A549 (cell line): ENCODE data around the gene CERS6. TPM values are rescaled to one million over a fixed set of nuclear protein-coding genes. Genes with fewer than 3 reads are reported as not detected.
A peak's percentile ranks its signal among the peaks of the same experiment; 100 is the strongest.

Experiments
- ATAC-seq, 2 experiments: fragments of 200-7000 bp in 1 of 2; fragments of >200 bp in 1 of 2; cut with Nextera tagmentation in 1 of 2; cut with Tn5 transposase in 1 of 2; 3 replicates each; pipeline versions ENCODE4 v1.8.0 to v1.9.1; 2018 to 2020; ENCODE audit warnings: mild to moderate bottlenecking in 1 of 2, moderate library complexity in 1 of 2
- CTCF ChIA-PET: fragments of 300-600 bp; sonication (Branson Sonifier 250); formaldehyde crosslinking; extraction: SDS; loops from one replicate; lab custom pipeline; 2021; ENCODE audit warnings: antibody characterized with exemption, inconsistent platforms; lab: Yijun Ruan, JAX
- POLR2A ChIA-PET: fragments of 350-600 bp; formaldehyde crosslinking; extraction: SDS; loops from one replicate; lab custom pipeline; 2021; ENCODE audit warnings: antibody characterized with exemption, inconsistent platforms; lab: Yijun Ruan, JAX
- DNase-seq, 2 experiments: peaks; one replicate each; pipeline versions ENCODE4 v3.0.0 to v3.0.0-alpha.2; 2011 to 2016; ENCODE audit warnings: low read depth in 1 of 2, low spot score in 1 of 2
- FAIRE-seq: peaks from 2 replicates; lab custom pipeline; 2011; peaks lifted over from hg19 to GRCh38; lab: Jason Lieb, UNC
- H3K27ac ChIP-seq, 2 experiments: fragments of >200 bp; sonication (Bioruptor Twin); formaldehyde crosslinking; 3 replicates each; pipeline ENCODE4 v1.5.1; 2016 to 2017
- H3K4me1 ChIP-seq: fragments of >200 bp; sonication (Bioruptor Twin); formaldehyde crosslinking; 3 replicates; pipeline ENCODE4 v1.6.1; 2016
- H3K4me2 ChIP-seq: fragments of >200 bp; sonication (Bioruptor Twin); formaldehyde crosslinking; 3 replicates; pipeline ENCODE4 v1.6.1; 2016
- H3K4me3 ChIP-seq: fragments of >200 bp; sonication (Bioruptor Twin); formaldehyde crosslinking; 3 replicates; pipeline ENCODE4 v1.5.1; 2016
- H3K9me3 ChIP-seq: fragments of >200 bp; sonication (Bioruptor Twin); formaldehyde crosslinking; 3 replicates; pipeline ENCODE4 v1.6.1; 2016
- BCL3 ChIP-seq: fragments of >200 bp; sonication (Bioruptor Twin); formaldehyde crosslinking; IDR thresholded peaks from 3 replicates; pipeline ENCODE4 v1.6.1; 2016
- CBX2 ChIP-seq: fragments of 200-600 bp; sonication (generic); IDR thresholded peaks from 2 replicates; pipeline ENCODE4 v1.6.1; 2016; ENCODE audit warnings: low read depth, mild to moderate bottlenecking, borderline replicate concordance
- CHD2 ChIP-seq: fragments of 150-350 bp; IDR thresholded peaks from 2 replicates; pipeline ENCODE4 v1.6.1; 2014; ENCODE audit warnings: low read length; ENCODE audit not compliant: partially characterized antibody
- E2F6 ChIP-seq: IDR thresholded peaks from 2 replicates; pipeline ENCODE4 v1.6.1; 2012; ENCODE audit warnings: low read depth, borderline replicate concordance
- EP300 ChIP-seq, 2 experiments: fragments of >200 bp; sonication (Bioruptor Twin); formaldehyde crosslinking; IDR thresholded peaks; 2 replicates in 1 of 2; 3 replicates in 1 of 2; pipeline ENCODE4 v1.6.1; 2016 to 2017
- FOSL2 ChIP-seq, 2 experiments: fragments of 450-650 bp in 1 of 2; fragments of >200 bp in 1 of 2; sonication (Bioruptor Twin) in 1 of 2; formaldehyde crosslinking; IDR thresholded peaks; 2 replicates each; pipeline versions ENCODE4 v1.5.0 to v1.6.1; 2016 to 2020; ENCODE audit warnings: mild to moderate bottlenecking in 1 of 2, moderate library complexity in 1 of 2
- HES2 ChIP-seq: fragments of >200 bp; sonication (Bioruptor Twin); formaldehyde crosslinking; IDR thresholded peaks from 2 replicates; pipeline ENCODE4 v1.6.1; 2016
- HOXA7 ChIP-seq: fragments of 250-450 bp; sonication (Bioruptor Pico); IDR thresholded peaks from 2 replicates; pipeline ENCODE4 v1.5.0; 2020; ENCODE audit warnings: mild to moderate bottlenecking, moderate library complexity
- JUN ChIP-seq, 2 experiments: fragments of >200 bp; sonication (Bioruptor Twin); formaldehyde crosslinking; IDR thresholded peaks; 2 replicates in 1 of 2; 3 replicates in 1 of 2; pipeline ENCODE4 v1.6.1; 2016 to 2017
- KDM5A ChIP-seq: fragments of 200-600 bp; sonication (generic); IDR thresholded peaks from 2 replicates; pipeline ENCODE4 v1.6.1; 2016; ENCODE audit warnings: antibody characterized with exemption, mild to moderate bottlenecking
- MAFK ChIP-seq: fragments of 450-650 bp; IDR thresholded peaks from 2 replicates; pipeline ENCODE4 v1.6.1; 2014; ENCODE audit not compliant: partially characterized antibody
- MAZ ChIP-seq: fragments of 150-350 bp; IDR thresholded peaks from 2 replicates; pipeline ENCODE4 v1.6.1; 2014; ENCODE audit warnings: antibody characterized with exemption, low read depth, low read length, borderline replicate concordance
- NFE2L2 ChIP-seq: fragments of 150-350 bp; conservative IDR thresholded peaks from 2 replicates; pipeline ENCODE4 v1.6.1; 2014; ENCODE audit warnings: low read length
- NPAS2 ChIP-seq: fragments of 250-450 bp; sonication (Bioruptor Pico); IDR thresholded peaks from 2 replicates; pipeline ENCODE4 v1.8.0; 2022; ENCODE audit warnings: mild to moderate bottlenecking, moderate library complexity, borderline replicate concordance
- PBX3 ChIP-seq: IDR thresholded peaks from 2 replicates; pipeline ENCODE4 v1.6.1; 2012
- POLR2A ChIP-seq: IDR thresholded peaks from 2 replicates; pipeline ENCODE4 v1.6.1; 2012; ENCODE audit warnings: mild to moderate bottlenecking, low read length
- POLR2AphosphoS2 ChIP-seq: conservative IDR thresholded peaks from 2 replicates; pipeline ENCODE4 v1.6.1; 2012; ENCODE audit warnings: low read length, improper control_type of control experiment, inconsistent platforms
- RARB ChIP-seq: fragments of 250-450 bp; sonication (Bioruptor Pico); IDR thresholded peaks from 2 replicates; pipeline ENCODE4 v1.8.0; 2021; ENCODE audit warnings: mild to moderate bottlenecking, moderate library complexity
- SMC3 ChIP-seq: fragments of >200 bp; sonication (Bioruptor Twin); formaldehyde crosslinking; IDR thresholded peaks from 3 replicates; pipeline ENCODE4 v1.6.1; 2018; ENCODE audit warnings: inconsistent platforms
- TP53 ChIP-seq: fragments of 250-450 bp; sonication (Bioruptor Pico); IDR thresholded peaks from 2 replicates; pipeline ENCODE4 v1.5.0; 2021; ENCODE audit warnings: mild to moderate bottlenecking, moderate library complexity
- USF2 ChIP-seq: fragments of 450-650 bp; IDR thresholded peaks from 2 replicates; pipeline ENCODE4 v1.6.1; 2014; ENCODE audit warnings: antibody characterized with exemption
- ZFP36 ChIP-seq: fragments of 450-650 bp; IDR thresholded peaks from 2 replicates; pipeline ENCODE4 v1.6.1; 2014; ENCODE audit warnings: borderline replicate concordance; ENCODE audit not compliant: partially characterized antibody
- WGBS: methylation state at CpG from one replicate; pipeline ENCODE4 v1.1.6; 2017; ENCODE audit errors: missing lambda C conversion rate; 5-methylcytosine and 5-hydroxymethylcytosine counted together
- polyA plus RNA-seq, 4 experiments: library from polyadenylated mRNA; depleted of rRNA in 3 of 4; stranded (reverse); fragments of >200 nt; fragmentation: RNase III in 1 of 4; extraction: RNeasy Plus Mini Kit Qiagen cat#74134 plus additional on column Dnase treatment in 1 of 4; gene quantifications; 2 replicates in 3 of 4; 3 replicates in 1 of 4; pipeline ENCODE4 v1.2.3, GENCODE V29; 2011 to 2017

The CERS6 gene
- polyA plus RNA-seq, 2 of the 4 experiments (the other 2 are of a cell fraction), result 12.0 to 16.9 TPM

- CTCF ChIA-PET, result no interaction called here
- no peak for TF ChIP-seq KDM5A
- peak; percentile 52 for TF ChIP-seq MAFK
- TF ChIP-seq FOSL2 (IDR thresholded peaks at IDR 0.05), result no peak
- 0 out of 2 replicates have a peak, but pooled peaks have one; percentile 12 for TF ChIP-seq FOSL2 (CRISPR knock-in tag; IDR thresholded peaks at IDR 0.05)
- no peaks in the 10 kb centered on the region for H3K4me1 ChIP-seq
- POLR2A ChIA-PET, result no interaction called here
- DNase-seq (no peak), ATAC-seq (no peak), FAIRE-seq (no peak)
- H3K4me2 ChIP-seq, result no peak overlapping the region
- H3K27ac ChIP-seq, result no peak overlapping the region
- H3K4me3 ChIP-seq, result no peak overlapping the region
- H3K9me3 ChIP-seq, result no peaks in the 10 kb centered on the region
Observed at GRCh38 chr2:168719446-168719845, 263.4 kb downstream of the CERS6 start.

GRCh38 chr2:168722592-168722991, 266.5 kb downstream of the CERS6 start:
- CTCF ChIA-PET, result no interaction called here
- TF ChIP-seq USF2 (no peak), HES2 (no peak), FOSL2 (IDR thresholded peaks at IDR 0.05) (no peak), FOSL2 (CRISPR knock-in tag; IDR thresholded peaks at IDR 0.05) (no peak), TP53 (CRISPR knock-in tag) (no peak), NFE2L2 (no peak), JUN (IDR thresholded peaks at IDR 0.05) (no peak), E2F6 (no peak), CBX2 (no peak)
- H3K9me3 ChIP-seq, result no peaks in the 10 kb centered on the region
- WGBS, result 42% methylated on average over 2 of the region's 2 CpGs
- POLR2A ChIA-PET, result no interaction called here
- H3K4me1 ChIP-seq, result no peaks in the 10 kb centered on the region
- no peak overlapping the region for H3K27ac ChIP-seq
- ATAC-seq (no peak), FAIRE-seq (no peak), DNase-seq (no peak)
- no peak overlapping the region for H3K4me2 ChIP-seq
- no peak overlapping the region for H3K4me3 ChIP-seq

GRCh38 chr2:168723275-168723899, 267.3 kb downstream of the CERS6 start:
- DNase-seq, result no peak
- no peak for ATAC-seq
- no peaks in the 10 kb centered on the region for H3K4me1 ChIP-seq
- no peak for FAIRE-seq
- H3K4me2 ChIP-seq, result no peak overlapping the region
- no peak overlapping the region for H3K4me3 ChIP-seq
- H3K9me3 ChIP-seq, result no peaks in the 10 kb centered on the region
- CTCF ChIA-PET, result no interaction called here
- no peak overlapping the region for H3K27ac ChIP-seq
- WGBS, result 53% methylated on average over 3 of the region's 3 CpGs
- POLR2A ChIA-PET, result no interaction called here
- no peak for TF ChIP-seq MAFK
- TF ChIP-seq PBX3, result no peak
- TF ChIP-seq ZFP36, result no peak
- TF ChIP-seq CHD2, result no peak
- TF ChIP-seq JUN (IDR thresholded peaks at IDR 0.05), result no peak
- no peak for TF ChIP-seq POLR2AphosphoS2
- TF ChIP-seq EP300 (IDR thresholded peaks at IDR 0.05), result no peak
- TF ChIP-seq MAZ, result no peak
- no peak for TF ChIP-seq KDM5A
- no peak for TF ChIP-seq SMC3
- TF ChIP-seq RARB (CRISPR knock-in tag), result no peak
- no peak for TF ChIP-seq POLR2A
- TF ChIP-seq BCL3, result no peak
- TF ChIP-seq NPAS2 (CRISPR knock-in tag), result no peak
- TF ChIP-seq FOSL2 (IDR thresholded peaks at IDR 0.05), result no peak
- no peak for TF ChIP-seq FOSL2 (CRISPR knock-in tag; IDR thresholded peaks at IDR 0.05)
- no peak for TF ChIP-seq HOXA7 (CRISPR knock-in tag)
